Measurements from ENCODE around the gene UBXN1. TPM values are rescaled to one million over a fixed set of nuclear protein-coding genes. Genes with fewer than 3 reads are reported as not detected.
A peak's percentile ranks its signal among the peaks of the same experiment; 100 is the strongest.

The UBXN1 gene
- total RNA-seq, 1 experiment from 2014 or later, result 135 TPM

- CTCF ChIA-PET, result interaction anchor here (1.0 to 7.6 kb wide), 16 partner anchors 13 to 1193 kb away, joined by 3 to 59 read pairs (median 4); partner anchors contain the start of genes BSCL2, GNG3, MTA2 and POLR2G
- H3K4me3 Mint-ChIP-seq, result peak within 1 kb of the TSS; percentile 98
- TF ChIP-seq CREB1 (CRISPR knock-in tag; IDR thresholded peaks at IDR 0.05) (no peak), NR2C2 (CRISPR knock-in tag; IDR thresholded peaks at IDR 0.05) (peak; percentile 85), FOXK1 (CRISPR knock-in tag; IDR thresholded peaks at IDR 0.05) (0 out of 2 replicates have a peak, but pooled peaks have one; percentile 10), USF1 (CRISPR knock-in tag; IDR thresholded peaks at IDR 0.05) (0 out of 2 replicates have a peak, but pooled peaks have one; percentile 15), TEAD1 (CRISPR knock-in tag; IDR thresholded peaks at IDR 0.05) (peak; percentile 28; the same call in 1 of the 2 replicates), ZSCAN18 (CRISPR knock-in tag; IDR thresholded peaks at IDR 0.05) (no peak), ZNF232 (CRISPR knock-in tag; IDR thresholded peaks at IDR 0.05) (no peak), GABPB1 (CRISPR knock-in tag; IDR thresholded peaks at IDR 0.05) (peak; percentile 44; the same call in 1 of the 2 replicates), SP1 (CRISPR knock-in tag; conservative IDR thresholded peaks at IDR 0.05) (peak; percentile 72), IRF1 (CRISPR knock-in tag; IDR thresholded peaks at IDR 0.05) (0 out of 2 replicates have a peak, but pooled peaks have one; percentile 48), MYBL2 (CRISPR knock-in tag; IDR thresholded peaks at IDR 0.05) (peak; percentile 81; the same call in 1 of the 2 replicates), NFYB (CRISPR knock-in tag; conservative IDR thresholded peaks at IDR 0.05; ENCODE audit: low read depth) (0 out of 2 replicates have a peak, but pooled peaks have one; percentile 13), TP53 (CRISPR knock-in tag; IDR thresholded peaks at IDR 0.05) (no peak), ZNF396 (CRISPR knock-in tag; IDR thresholded peaks at IDR 0.05; ENCODE audit: borderline replicate concordance) (no peak)
Observed at GRCh38 chr11:62728171-62728988, 49.5 kb upstream of the UBXN1 start, which contains the start of gene TTC9C. TTC9C (plus strand) TSS chr11:62728486; CDS start chr11:62728849, 363 bp downstream.

GRCh38 chr11:62727872-62728170, 48.9 kb upstream of the UBXN1 start:
- CTCF ChIA-PET, result interaction anchor here (0.7 to 7.6 kb wide), 25 partner anchors 9 to 1193 kb away, joined by 3 to 59 read pairs (median 4); partner anchors contain the start of genes BSCL2, GNG3, MTA2 and POLR2G
- Mint-ChIP-seq H3K27ac (peak overlapping the region; percentile 100), H3K36me3 (peaks cover 33% of the 10 kb centered on the region)

More at GRCh38 chr11:62728171-62728988, 49.5 kb upstream of the UBXN1 start, which contains the start of gene TTC9C:
- Mint-ChIP-seq H3K27me3 (ENCODE audit: low read depth) (peaks cover 4% of the 10 kb centered on the region; the same call in 1 of the 2 replicates), H3K4me1 (peaks cover 25% of the 10 kb centered on the region), H3K27ac (peak within 1 kb of the TSS; percentile 100), H3K36me3 (peaks cover 33% of the 10 kb centered on the region), H3K9me3 (no peaks in the 10 kb centered on the region)
- DNase-seq (ENCODE audit: low spot score) (peak; percentile 78), ATAC-seq (peak; percentile 32)
- POLR2A ChIA-PET, result interaction anchor here (1.0 to 4.2 kb wide), 13 partner anchors 19 to 154 kb away, joined by 3 to 34 read pairs (median 8); partner anchors contain the start of genes BSCL2, C11orf98, CSKMT and GNG3

More at GRCh38 chr11:62727872-62728170, 48.9 kb upstream of the UBXN1 start:
- TF ChIP-seq NFYB (CRISPR knock-in tag; conservative IDR thresholded peaks at IDR 0.05; ENCODE audit: low read depth) (peak; percentile 80), PRDM15 (CRISPR knock-in tag; IDR thresholded peaks at IDR 0.05) (no peak)
- no peaks in the 10 kb centered on the region for H3K9me3 Mint-ChIP-seq
- DNase-seq (ENCODE audit: low spot score), result peak; percentile 84
- peak overlapping the region; percentile 98 for H3K4me3 Mint-ChIP-seq
- H3K4me1 Mint-ChIP-seq, result peaks cover 25% of the 10 kb centered on the region
- H3K27me3 Mint-ChIP-seq (ENCODE audit: low read depth), result peaks cover 4% of the 10 kb centered on the region; the same call in 1 of the 2 replicates
- POLR2A ChIA-PET, result interaction anchor here (0.6 to 4.2 kb wide), 23 partner anchors 18 to 1183 kb away, joined by 3 to 34 read pairs (median 7); partner anchors contain the start of genes B3GAT3, BSCL2, C11orf98 and CSKMT
- peak; percentile 69 for ATAC-seq
